C4-2B (cell line): ENCODE data around the gene SEC14L2.

Source experiments
- H3K27ac ChIP-seq: fragments of 450-650 bp; 2 replicates; pipeline ENCODE4 v1.5.1; 2017
- ZFX ChIP-seq: fragments of 450-650 bp; IDR thresholded peaks from 2 replicates; pipeline ENCODE4 v1.6.1; 2017
- TF ChIP-seq, protein P1 (sequence below): fragments of 450-650 bp; conservative IDR thresholded peaks from 2 replicates; pipeline ENCODE4 v1.5.1; 2017; ENCODE audit warnings: mild to moderate bottlenecking

SEC14L2 gene

DNA sequence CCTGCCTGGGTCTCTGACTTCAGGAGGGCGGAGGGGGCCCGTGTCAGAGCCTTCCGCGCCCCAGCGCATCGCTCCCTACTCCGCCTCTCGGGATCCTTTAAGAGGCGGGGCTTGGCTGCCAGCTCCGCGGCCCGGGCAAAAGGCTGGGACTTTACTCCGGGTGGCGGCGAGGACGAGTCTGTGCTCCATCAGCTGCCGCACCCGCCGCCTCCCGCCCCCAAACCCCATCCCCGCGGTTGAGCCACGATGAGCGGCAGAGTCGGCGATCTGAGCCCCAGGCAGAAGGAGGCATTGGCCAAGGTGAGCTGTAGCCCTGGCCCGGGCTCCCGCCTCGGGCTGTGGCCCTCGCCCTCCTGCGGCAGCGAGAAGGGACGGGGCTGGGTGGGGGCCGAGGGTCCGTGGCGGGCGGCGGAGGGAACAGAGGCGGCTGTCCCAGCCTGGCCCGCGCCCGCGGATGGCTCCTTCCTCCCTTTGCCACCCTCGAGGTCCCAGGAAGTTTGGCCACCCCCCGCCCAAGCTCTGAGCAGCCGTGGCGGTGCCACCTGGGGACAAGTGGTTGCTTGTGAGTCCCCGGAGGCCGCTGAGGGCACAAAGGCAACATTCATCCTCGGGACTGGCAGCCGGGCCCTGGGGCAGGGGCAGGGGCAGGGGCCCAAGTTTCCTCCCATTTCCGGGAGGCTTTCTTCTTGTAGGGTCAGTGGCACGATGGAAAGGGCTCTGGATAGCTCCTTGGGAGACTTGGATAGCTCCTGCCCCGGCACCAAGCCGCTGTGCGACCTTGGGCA lies at the start of gene SEC14L2:
SEC14L2 (plus strand) TSS at position 148 of the 785 bp plus-strand sequence; CDS start at position 247, 99 bp downstream.
- H3K27ac ChIP-seq = peak within 1 kb of the TSS; percentile 61
- TF ChIP-seq, protein P1, sequence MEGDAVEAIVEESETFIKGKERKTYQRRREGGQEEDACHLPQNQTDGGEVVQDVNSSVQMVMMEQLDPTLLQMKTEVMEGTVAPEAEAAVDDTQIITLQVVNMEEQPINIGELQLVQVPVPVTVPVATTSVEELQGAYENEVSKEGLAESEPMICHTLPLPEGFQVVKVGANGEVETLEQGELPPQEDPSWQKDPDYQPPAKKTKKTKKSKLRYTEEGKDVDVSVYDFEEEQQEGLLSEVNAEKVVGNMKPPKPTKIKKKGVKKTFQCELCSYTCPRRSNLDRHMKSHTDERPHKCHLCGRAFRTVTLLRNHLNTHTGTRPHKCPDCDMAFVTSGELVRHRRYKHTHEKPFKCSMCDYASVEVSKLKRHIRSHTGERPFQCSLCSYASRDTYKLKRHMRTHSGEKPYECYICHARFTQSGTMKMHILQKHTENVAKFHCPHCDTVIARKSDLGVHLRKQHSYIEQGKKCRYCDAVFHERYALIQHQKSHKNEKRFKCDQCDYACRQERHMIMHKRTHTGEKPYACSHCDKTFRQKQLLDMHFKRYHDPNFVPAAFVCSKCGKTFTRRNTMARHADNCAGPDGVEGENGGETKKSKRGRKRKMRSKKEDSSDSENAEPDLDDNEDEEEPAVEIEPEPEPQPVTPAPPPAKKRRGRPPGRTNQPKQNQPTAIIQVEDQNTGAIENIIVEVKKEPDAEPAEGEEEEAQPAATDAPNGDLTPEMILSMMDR = no peak
- peak; percentile 68; the same call in 1 of the 2 replicates for TF ChIP-seq ZFX

GRCh38 chr22:30347255-30347892 lies 49.4 kb upstream of the SEC14L2 start:
- no peak overlapping the region for H3K27ac ChIP-seq
- no peak for TF ChIP-seq ZFX
- TF ChIP-seq, protein P1 = no peak

GRCh38 chr22:30348404-30348803 lies 48.4 kb upstream of the SEC14L2 start:
- TF ChIP-seq, protein P1 = no peak
- TF ChIP-seq ZFX = no peak

GRCh38 chr22:30348809-30349208 lies 48.0 kb upstream of the SEC14L2 start:
- H3K27ac ChIP-seq = no peak overlapping the region
- TF ChIP-seq, protein P1 = no peak

More at GRCh38 chr22:30348404-30348803, 48.4 kb upstream of the SEC14L2 start:
- no peak overlapping the region for H3K27ac ChIP-seq

GRCh38 chr22:30351226-30351625 lies 45.6 kb upstream of the SEC14L2 start:
- no peak overlapping the region for H3K27ac ChIP-seq
- TF ChIP-seq, protein P1 = no peak
- no peak for TF ChIP-seq ZFX

DNA sequence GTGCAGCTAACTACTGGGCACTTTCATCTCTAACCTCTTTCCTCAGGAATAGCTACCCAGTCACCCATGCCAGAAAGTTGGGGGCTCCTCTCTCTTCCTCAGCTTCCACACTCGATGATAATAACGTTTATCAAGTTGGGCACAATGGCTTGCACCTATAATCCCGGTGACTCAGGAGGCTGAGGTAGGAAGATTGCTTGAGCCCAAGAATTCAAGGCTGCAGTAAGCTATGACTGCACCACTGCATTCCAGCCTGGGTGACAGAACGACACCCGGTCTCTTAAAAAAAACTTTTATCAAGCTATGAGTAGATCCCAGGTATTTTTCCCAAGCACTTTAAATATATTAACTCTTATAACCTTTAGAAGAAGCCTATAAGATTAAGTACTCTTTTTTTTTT lies 42.2 kb upstream of the SEC14L2 start:
- H3K27ac ChIP-seq = no peak overlapping the region
- TF ChIP-seq, protein P1 = no peak
- no peak for TF ChIP-seq ZFX
